Measurements from ENCODE around the gene ZNF521.

- no peak for TF ChIP-seq CTCF (IDR thresholded peaks at IDR 0.05; ENCODE audit: extremely low read depth in 1 of 2, insufficient read depth in 1 of 2, low read depth in 1 of 2, low read length in 2 of 2)
- TF ChIP-seq EZH2 (IDR thresholded peaks at IDR 0.05; ENCODE audit: borderline replicate concordance, low read depth, low read length, severe bottlenecking): no peak
- no peak for TF ChIP-seq POLR2A (IDR thresholded peaks at IDR 0.05; ENCODE audit: low read depth, low read length)
Observed at GRCh38 chr18:25308381-25308780, 43.6 kb downstream of the ZNF521 start.

Data from endothelial cell of umbilical vein (primary cell).